Neural cell (in vitro differentiated cells): ENCODE measurements around the gene CKMT2. TPM values are rescaled to one million over a fixed set of nuclear protein-coding genes. Genes with fewer than 3 reads are reported as not detected.

Source experiments
- H2AFZ ChIP-seq: fragments of 200-600, 300-800 bp; sonication (generic), shearing (Covaris generic); 2 replicates; pipeline ENCODE4 v1.6.0; 2014; ENCODE audit warnings: low read depth, mild to moderate bottlenecking, antibody characterized with exemption, low read length, moderate library complexity
- H3F3A ChIP-seq: fragments of 200-600 bp; shearing (Covaris generic); 2 replicates; pipeline ENCODE4 v1.6.1; 2016; ENCODE audit warnings: mild to moderate bottlenecking, moderate library complexity, mixed read lengths, antibody characterized with exemption, low read length; ENCODE audit not compliant: insufficient read depth, poor library complexity, severe bottlenecking
- H3K27ac ChIP-seq: fragments of 200-600, 300-800 bp; sonication (generic), shearing (Covaris generic); 2 replicates; pipeline ENCODE4 v1.5.1; 2014; ENCODE audit warnings: mild to moderate bottlenecking, low read length, moderate library complexity
- H3K27me3 ChIP-seq: fragments of 300-800, 200-600 bp; sonication (generic), shearing (Covaris generic); 2 replicates; pipeline ENCODE4 v1.6.0; 2014; ENCODE audit warnings: mild to moderate bottlenecking, low read depth, low read length, moderate library complexity; ENCODE audit not compliant: insufficient read depth
- H3K36me3 ChIP-seq: fragments of 300-800, 200-600 bp; sonication (generic), shearing (Covaris generic); 2 replicates; pipeline ENCODE4 v1.5.1; 2014; ENCODE audit warnings: mild to moderate bottlenecking, antibody characterized with exemption, low read length, moderate library complexity; ENCODE audit not compliant: insufficient read depth
- H3K4me2 ChIP-seq: fragments of 300-800, 200-600 bp; sonication (generic), shearing (Covaris generic); 2 replicates; pipeline ENCODE4 v1.6.0; 2014; ENCODE audit warnings: mild to moderate bottlenecking, low read length
- H3K4me3 ChIP-seq: fragments of 300-800, 200-600 bp; sonication (generic), shearing (Covaris generic); 2 replicates; pipeline ENCODE4 v1.5.1; 2014; ENCODE audit warnings: mild to moderate bottlenecking, low read length, moderate library complexity
- H3K79me2 ChIP-seq: fragments of 200-600 bp; shearing (Covaris generic); replicated peaks from 2 replicates; pipeline ENCODE4 v1.6.0; 2014; ENCODE audit warnings: mild to moderate bottlenecking, low read length, moderate library complexity; ENCODE audit not compliant: insufficient read depth
- H3K9ac ChIP-seq: fragments of 300-800, 200-600 bp; sonication (generic), shearing (Covaris generic); 2 replicates; pipeline ENCODE4 v1.6.1; 2016; ENCODE audit warnings: mild to moderate bottlenecking, low read length, mixed read lengths
- H3K9me2 ChIP-seq: fragments of 200-600 bp; shearing (Covaris generic); 2 replicates; pipeline ENCODE4 v1.6.1; 2016; ENCODE audit warnings: mild to moderate bottlenecking, low read length, mixed read lengths; ENCODE audit not compliant: insufficient read depth
- H3K9me3 ChIP-seq: fragments of 200-600, 300-800 bp; sonication (generic), shearing (Covaris generic); 2 replicates; pipeline ENCODE4 v1.6.1; 2016; ENCODE audit warnings: mild to moderate bottlenecking, mixed run types, low read length, moderate library complexity, mixed read lengths
- H4K20me1 ChIP-seq: fragments of 200-600 bp; shearing (Covaris generic); 2 replicates; pipeline ENCODE4 v1.6.1; 2016; ENCODE audit warnings: mild to moderate bottlenecking, mixed run types; ENCODE audit not compliant: insufficient read depth
- EP300 ChIP-seq: fragments of 450-650 bp; conservative IDR thresholded peaks from 2 replicates; pipeline ENCODE4 v1.6.1; 2014; ENCODE audit warnings: antibody characterized with exemption, mild to moderate bottlenecking, moderate library complexity; ENCODE audit not compliant: poor library complexity, severe bottlenecking
- EZH2 ChIP-seq: fragments of 200-600, 300-800 bp; shearing (Covaris generic), sonication (generic); IDR thresholded peaks from 2 replicates; pipeline ENCODE4 v1.6.1; 2014; ENCODE audit warnings: antibody characterized with exemption, low read length, borderline replicate concordance, mild to moderate bottlenecking; ENCODE audit not compliant: insufficient read depth, poor library complexity, severe bottlenecking
- MXI1 ChIP-seq: fragments of 450-650 bp; conservative IDR thresholded peaks from 2 replicates; pipeline ENCODE4 v1.6.1; 2014; ENCODE audit warnings: antibody characterized with exemption, mild to moderate bottlenecking; ENCODE audit not compliant: poor library complexity, severe bottlenecking
- POLR2AphosphoS5 ChIP-seq: IDR thresholded peaks from 2 replicates; pipeline ENCODE4 v1.6.1; 2012
- RAD21 ChIP-seq: fragments of 450-650 bp; conservative IDR thresholded peaks from 2 replicates; pipeline ENCODE4 v1.6.1; 2014; ENCODE audit warnings: antibody characterized with exemption, mild to moderate bottlenecking, moderate library complexity
- SMC3 ChIP-seq: fragments of 450-650 bp; conservative IDR thresholded peaks from 2 replicates; pipeline ENCODE4 v1.6.1; 2014; ENCODE audit warnings: antibody characterized with exemption, mild to moderate bottlenecking, moderate library complexity; ENCODE audit not compliant: poor library complexity
- TAF1 ChIP-seq: IDR thresholded peaks from 2 replicates; pipeline ENCODE4 v1.6.1; 2012; ENCODE audit warnings: low read depth
- polyA plus RNA-seq: library from polyadenylated mRNA; depleted of rRNA; stranded (reverse); fragments of >200 nt; gene quantifications from 2 replicates; pipeline ENCODE4 v1.2.3, GENCODE V29; 2014
- TF ChIP-seq, protein P1 (sequence below): IDR thresholded peaks from 2 replicates; pipeline ENCODE4 v1.6.1; 2012; ENCODE audit warnings: borderline replicate concordance
- TF ChIP-seq, protein P2 (sequence below): fragments of 450-650 bp; IDR thresholded peaks from 2 replicates; pipeline ENCODE4 v1.5.1; 2014; ENCODE audit warnings: antibody characterized with exemption, mild to moderate bottlenecking, moderate library complexity; ENCODE audit not compliant: poor library complexity, severe bottlenecking

CKMT2 gene
- polyA plus RNA-seq, 1 donor from 2014 or later: not detected

DNA sequence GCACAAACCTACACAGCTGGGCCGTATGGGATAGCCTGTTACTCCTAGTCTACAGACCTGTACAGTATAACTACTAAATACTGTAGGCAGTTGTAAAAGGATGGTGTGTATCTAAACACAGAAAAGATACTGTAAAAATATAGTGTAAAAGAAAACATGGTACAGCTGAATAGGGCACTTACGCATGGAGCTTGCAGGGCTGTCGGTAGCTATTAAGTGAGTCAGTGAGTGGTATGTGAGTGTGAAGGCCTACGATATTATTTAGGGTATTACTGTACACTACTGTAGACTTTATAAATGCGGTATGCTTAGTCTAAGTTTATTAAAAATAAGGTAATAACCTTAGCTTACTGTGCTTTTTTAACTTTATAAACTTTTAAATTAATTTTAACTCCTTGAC, 69.5 kb downstream of the CKMT2 start:
- H3K9ac ChIP-seq: no peak overlapping the region
- H4K20me1 ChIP-seq: no peaks in the 10 kb centered on the region
- no peaks in the 10 kb centered on the region for H3K9me2 ChIP-seq
- no peak overlapping the region for H3K27ac ChIP-seq
- H3K79me2 ChIP-seq: peaks cover 19% of the 10 kb centered on the region
- H3K27me3 ChIP-seq: no peaks in the 10 kb centered on the region
- H3K9me3 ChIP-seq: no peaks in the 10 kb centered on the region
- H3K4me2 ChIP-seq: no peak overlapping the region
- no peaks in the 10 kb centered on the region for H3K36me3 ChIP-seq
- TF ChIP-seq, protein P1, sequence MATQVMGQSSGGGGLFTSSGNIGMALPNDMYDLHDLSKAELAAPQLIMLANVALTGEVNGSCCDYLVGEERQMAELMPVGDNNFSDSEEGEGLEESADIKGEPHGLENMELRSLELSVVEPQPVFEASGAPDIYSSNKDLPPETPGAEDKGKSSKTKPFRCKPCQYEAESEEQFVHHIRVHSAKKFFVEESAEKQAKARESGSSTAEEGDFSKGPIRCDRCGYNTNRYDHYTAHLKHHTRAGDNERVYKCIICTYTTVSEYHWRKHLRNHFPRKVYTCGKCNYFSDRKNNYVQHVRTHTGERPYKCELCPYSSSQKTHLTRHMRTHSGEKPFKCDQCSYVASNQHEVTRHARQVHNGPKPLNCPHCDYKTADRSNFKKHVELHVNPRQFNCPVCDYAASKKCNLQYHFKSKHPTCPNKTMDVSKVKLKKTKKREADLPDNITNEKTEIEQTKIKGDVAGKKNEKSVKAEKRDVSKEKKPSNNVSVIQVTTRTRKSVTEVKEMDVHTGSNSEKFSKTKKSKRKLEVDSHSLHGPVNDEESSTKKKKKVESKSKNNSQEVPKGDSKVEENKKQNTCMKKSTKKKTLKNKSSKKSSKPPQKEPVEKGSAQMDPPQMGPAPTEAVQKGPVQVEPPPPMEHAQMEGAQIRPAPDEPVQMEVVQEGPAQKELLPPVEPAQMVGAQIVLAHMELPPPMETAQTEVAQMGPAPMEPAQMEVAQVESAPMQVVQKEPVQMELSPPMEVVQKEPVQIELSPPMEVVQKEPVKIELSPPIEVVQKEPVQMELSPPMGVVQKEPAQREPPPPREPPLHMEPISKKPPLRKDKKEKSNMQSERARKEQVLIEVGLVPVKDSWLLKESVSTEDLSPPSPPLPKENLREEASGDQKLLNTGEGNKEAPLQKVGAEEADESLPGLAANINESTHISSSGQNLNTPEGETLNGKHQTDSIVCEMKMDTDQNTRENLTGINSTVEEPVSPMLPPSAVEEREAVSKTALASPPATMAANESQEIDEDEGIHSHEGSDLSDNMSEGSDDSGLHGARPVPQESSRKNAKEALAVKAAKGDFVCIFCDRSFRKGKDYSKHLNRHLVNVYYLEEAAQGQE: no peak
- TF ChIP-seq, protein P2, sequence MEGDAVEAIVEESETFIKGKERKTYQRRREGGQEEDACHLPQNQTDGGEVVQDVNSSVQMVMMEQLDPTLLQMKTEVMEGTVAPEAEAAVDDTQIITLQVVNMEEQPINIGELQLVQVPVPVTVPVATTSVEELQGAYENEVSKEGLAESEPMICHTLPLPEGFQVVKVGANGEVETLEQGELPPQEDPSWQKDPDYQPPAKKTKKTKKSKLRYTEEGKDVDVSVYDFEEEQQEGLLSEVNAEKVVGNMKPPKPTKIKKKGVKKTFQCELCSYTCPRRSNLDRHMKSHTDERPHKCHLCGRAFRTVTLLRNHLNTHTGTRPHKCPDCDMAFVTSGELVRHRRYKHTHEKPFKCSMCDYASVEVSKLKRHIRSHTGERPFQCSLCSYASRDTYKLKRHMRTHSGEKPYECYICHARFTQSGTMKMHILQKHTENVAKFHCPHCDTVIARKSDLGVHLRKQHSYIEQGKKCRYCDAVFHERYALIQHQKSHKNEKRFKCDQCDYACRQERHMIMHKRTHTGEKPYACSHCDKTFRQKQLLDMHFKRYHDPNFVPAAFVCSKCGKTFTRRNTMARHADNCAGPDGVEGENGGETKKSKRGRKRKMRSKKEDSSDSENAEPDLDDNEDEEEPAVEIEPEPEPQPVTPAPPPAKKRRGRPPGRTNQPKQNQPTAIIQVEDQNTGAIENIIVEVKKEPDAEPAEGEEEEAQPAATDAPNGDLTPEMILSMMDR: no peak
- TF ChIP-seq EP300 (no peak), TAF1 (no peak), SMC3 (no peak), POLR2AphosphoS5 (no peak), RAD21 (no peak), MXI1 (no peak), EZH2 (no peak)
- H3K4me3 ChIP-seq: peak overlapping the region; percentile 89
- no peak overlapping the region for H2AFZ ChIP-seq
- H3F3A ChIP-seq: no peaks in the 10 kb centered on the region

DNA sequence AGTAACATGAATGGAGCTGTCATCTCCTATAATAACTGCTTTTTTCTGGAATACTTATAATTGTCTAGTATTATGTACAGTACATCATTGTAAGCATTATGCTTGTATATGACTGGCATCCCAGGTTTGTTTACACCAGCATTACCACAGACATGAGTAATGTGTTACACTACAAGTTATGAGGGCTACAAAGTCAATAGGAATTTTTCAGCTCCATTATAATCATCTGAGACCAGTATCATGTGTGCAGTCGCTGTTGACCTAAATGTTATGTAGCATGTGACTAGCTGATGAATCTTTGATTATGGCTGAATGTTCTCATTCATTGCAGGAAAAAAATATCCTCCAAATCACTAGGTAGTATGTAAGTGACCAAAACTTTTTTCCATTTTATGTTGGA, 70.4 kb downstream of the CKMT2 start:
- TF ChIP-seq MXI1 (no peak), RAD21 (no peak), TAF1 (no peak), SMC3 (no peak), EZH2 (no peak), POLR2AphosphoS5 (no peak), EP300 (no peak)
- TF ChIP-seq, protein P2: no peak
- TF ChIP-seq, protein P1: no peak
- Histone ChIP-seq H2AFZ (no peak overlapping the region), H3K4me3 (no peak overlapping the region), H3K9ac (no peak overlapping the region), H3F3A (no peaks in the 10 kb centered on the region), H3K27me3 (no peaks in the 10 kb centered on the region), H3K9me3 (no peaks in the 10 kb centered on the region), H3K27ac (no peak overlapping the region), H3K79me2 (peaks cover 19% of the 10 kb centered on the region), H4K20me1 (no peaks in the 10 kb centered on the region), H3K36me3 (no peaks in the 10 kb centered on the region), H3K4me2 (no peak overlapping the region), H3K9me2 (no peaks in the 10 kb centered on the region)
